ENCODE data around the gene NOS1AP. TPM values are rescaled to one million over a fixed set of nuclear protein-coding genes. Genes with fewer than 3 reads are reported as not detected.

The NOS1AP gene
- total RNA-seq, 4 donors from 2014 or later, result 1.1 to 3.5 (median 2.6) TPM

- intact Hi-C loops (cut with DNase I; ENCODE audit: low total_unique reads), result no loop called here
- TF ChIP-seq POLR2A (IDR thresholded peaks at IDR 0.05) (no peak), CTCF (IDR thresholded peaks at IDR 0.05) (no peak)
- DNase-seq (ENCODE audit: low spot score in 2 of 2), result no peak
- 48 to 52% methylated on average over 3 of the region's 3 CpGs for WGBS, 2 donors
- no peak overlapping the region for H3K4me3 ChIP-seq (ENCODE audit: low read depth, poor library complexity, severe bottlenecking)
These were observed 214.9 kb downstream of the NOS1AP start for GRCh38 chr1:162284206-162284955.

DNA sequence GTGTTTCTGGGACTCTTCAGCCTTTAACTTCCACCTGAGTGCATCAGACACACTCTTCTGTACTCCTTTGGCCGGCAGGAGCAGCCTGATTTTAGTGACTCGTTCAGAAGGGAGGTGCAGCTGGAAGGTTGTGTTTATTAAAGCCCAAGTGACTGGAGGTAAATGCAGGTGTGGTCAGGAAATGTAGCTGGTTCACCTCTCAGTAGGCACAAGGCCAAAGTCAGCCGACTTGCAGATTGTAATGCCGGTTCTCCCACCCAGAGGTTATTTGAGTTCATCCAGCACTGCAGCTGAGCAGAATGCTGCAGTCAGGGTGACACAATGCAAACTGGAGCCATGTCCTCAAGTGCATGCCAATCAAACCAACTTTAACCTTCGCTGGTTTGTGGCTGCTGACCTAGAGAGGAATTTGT is 215.7 kb downstream of the NOS1AP start:
- no peak for TF ChIP-seq CTCF (IDR thresholded peaks at IDR 0.05)
- TF ChIP-seq POLR2A (IDR thresholded peaks at IDR 0.05), result no peak
- WGBS, 2 donors, result 27 to 45% methylated on average over 5 of the region's 5 CpGs
- DNase-seq (ENCODE audit: low spot score in 2 of 2), result peak in 1 of 2 donors; percentile 72
- no peak overlapping the region for H3K4me3 ChIP-seq (ENCODE audit: low read depth, poor library complexity, severe bottlenecking)
- intact Hi-C loops (cut with DNase I; ENCODE audit: low total_unique reads), result no loop called here

DNA sequence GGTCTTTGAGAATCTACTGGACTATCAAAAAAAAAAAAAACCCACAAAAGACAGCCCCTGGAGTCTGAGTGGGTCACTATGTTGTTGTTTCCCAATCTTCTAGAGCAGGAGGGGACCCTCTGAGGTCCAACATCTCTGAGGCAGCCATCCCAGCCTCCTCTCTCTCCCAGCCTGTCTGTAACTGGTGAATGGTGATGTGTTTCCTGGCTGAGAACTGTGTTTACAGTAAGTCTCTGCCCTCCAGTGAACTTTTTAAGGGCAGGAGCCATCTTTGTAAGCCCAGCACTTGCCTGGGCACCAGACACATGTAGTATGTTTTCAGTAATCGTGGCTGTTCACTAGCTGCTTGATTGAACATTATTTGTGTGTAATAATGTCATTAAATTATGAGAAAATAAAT is 221.5 kb downstream of the NOS1AP start:
- TF ChIP-seq POLR2A (IDR thresholded peaks at IDR 0.05) (no peak), CTCF (IDR thresholded peaks at IDR 0.05) (no peak)
- intact Hi-C loops (cut with DNase I; ENCODE audit: low total_unique reads), result no loop called here
- 70 to 71% methylated on average over 1 of the region's 1 CpG for WGBS, 2 donors
- DNase-seq (ENCODE audit: low spot score in 2 of 2), result no peak
- H3K4me3 ChIP-seq (ENCODE audit: low read depth, poor library complexity, severe bottlenecking), result no peak overlapping the region

DNA sequence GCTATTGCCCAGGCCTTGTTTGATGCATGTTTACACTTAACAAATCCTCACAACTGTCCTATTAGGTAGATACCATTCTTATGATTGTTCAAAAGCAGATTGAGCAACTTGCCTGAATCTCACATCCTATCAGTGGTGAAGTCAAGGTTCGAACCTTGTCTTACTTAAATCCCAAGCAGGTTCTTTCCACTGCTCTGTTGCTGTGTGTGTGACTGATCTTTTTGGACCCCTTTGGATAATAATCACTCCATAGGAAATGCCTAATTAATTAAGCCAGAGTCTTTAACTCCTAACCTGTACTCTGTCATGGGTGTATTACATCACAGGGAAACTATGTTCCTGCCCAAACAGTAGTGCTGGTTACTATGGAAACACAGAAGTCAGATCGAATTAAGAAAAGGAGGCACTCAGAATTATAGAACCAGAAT is 222.9 kb downstream of the NOS1AP start:
- WGBS, 2 donors, result 59 to 63% methylated on average over 2 of the region's 2 CpGs
- intact Hi-C loops (cut with DNase I; ENCODE audit: low total_unique reads), result no loop called here
- no peak for DNase-seq (ENCODE audit: low spot score in 2 of 2)
- no peak for TF ChIP-seq CTCF (IDR thresholded peaks at IDR 0.05)
- TF ChIP-seq POLR2A (IDR thresholded peaks at IDR 0.05), result no peak
- no peak overlapping the region for H3K4me3 ChIP-seq (ENCODE audit: low read depth, poor library complexity, severe bottlenecking)

- WGBS, 2 donors, result 70 to 89% methylated on average over 5 of the region's 5 CpGs
- no peak for DNase-seq (ENCODE audit: low spot score in 2 of 2)
- intact Hi-C loops (cut with DNase I; ENCODE audit: low total_unique reads), result no loop called here
These were observed 223.7 kb downstream of the NOS1AP start for GRCh38 chr1:162293073-162293692.

More at GRCh38 chr1:162293073-162293692, 223.7 kb downstream of the NOS1AP start:
- TF ChIP-seq POLR2A (IDR thresholded peaks at IDR 0.05), result no peak
- TF ChIP-seq CTCF (IDR thresholded peaks at IDR 0.05), result no peak
- no peak overlapping the region for H3K4me3 ChIP-seq (ENCODE audit: low read depth, poor library complexity, severe bottlenecking)

Measured in lower leg skin (tissue), 4 donors.